Activated CD8-positive, alpha-beta T cell treated with anti-CD3 and anti-CD28 coated beads for 36 hours (primary cell): Measurements from ENCODE around the gene AGAP1. TPM values are rescaled to one million over a fixed set of nuclear protein-coding genes. Genes with fewer than 3 reads are reported as not detected.

Experiments
- ATAC-seq: fragments of 200-7000 bp; cut with Tn5 transposase; one replicate; pipeline ENCODE4 v1.10.0; 2021; ENCODE audit warnings: mild to moderate bottlenecking, moderate library complexity
- CTCF ChIA-PET: fragments of 350-600 bp; sonication (Branson Sonifier 250); formaldehyde crosslinking; loops from one replicate; lab custom pipeline; 2021; ENCODE audit warnings: antibody characterized with exemption; lab: Charles Lee
- POLR2A ChIA-PET: fragments of 350-600 bp; sonication (Branson Sonifier 250); formaldehyde crosslinking; loops from one replicate; lab custom pipeline; 2021; ENCODE audit warnings: antibody characterized with exemption; lab: Charles Lee
- DNase-seq: peaks from one replicate; pipeline ENCODE4 v3.0.0-alpha.2; 2020
- H3K27ac Mint-ChIP-seq: one replicate; pipeline ENCODE4 v1.8.0; 2021; ENCODE audit warnings: mild to moderate bottlenecking, mixed read lengths
- H3K27me3 Mint-ChIP-seq: one replicate; pipeline ENCODE4 v1.8.0; 2021; ENCODE audit warnings: mixed read lengths
- H3K36me3 Mint-ChIP-seq: one replicate; pipeline ENCODE4 v1.8.0; 2021; ENCODE audit warnings: low read depth, mixed read lengths
- H3K4me1 Mint-ChIP-seq: one replicate; pipeline ENCODE4 v1.8.0; 2021; ENCODE audit warnings: low read depth, mixed read lengths
- H3K4me3 Mint-ChIP-seq: one replicate; pipeline ENCODE4 v1.8.0; 2021; ENCODE audit warnings: mild to moderate bottlenecking, moderate library complexity, mixed read lengths
- H3K9me3 Mint-ChIP-seq: one replicate; pipeline ENCODE4 v1.8.0; 2021; ENCODE audit warnings: mixed read lengths
- intact Hi-C: fragments of 100-400 bp; cut with micrococcal nuclease; formaldehyde crosslinking; loops from one replicate; pipeline ENCODE4 v1.10.0; 2022
- total RNA-seq, 2 experiments: library from RNA; stranded (reverse); gene quantifications; one replicate each; pipeline ENCODE4 v1.2.3, GENCODE V29; 2021
- TF ChIP-seq, protein P1 (sequence below): fragments of 200-600 bp; IDR thresholded peaks from one replicate; pipeline ENCODE4 v1.8.0; 2022; ENCODE audit warnings: antibody characterized with exemption, mild to moderate bottlenecking

The AGAP1 gene
- total RNA-seq, 2 experiments from 2014 or later, result 2.5 to 2.9 TPM

DNA sequence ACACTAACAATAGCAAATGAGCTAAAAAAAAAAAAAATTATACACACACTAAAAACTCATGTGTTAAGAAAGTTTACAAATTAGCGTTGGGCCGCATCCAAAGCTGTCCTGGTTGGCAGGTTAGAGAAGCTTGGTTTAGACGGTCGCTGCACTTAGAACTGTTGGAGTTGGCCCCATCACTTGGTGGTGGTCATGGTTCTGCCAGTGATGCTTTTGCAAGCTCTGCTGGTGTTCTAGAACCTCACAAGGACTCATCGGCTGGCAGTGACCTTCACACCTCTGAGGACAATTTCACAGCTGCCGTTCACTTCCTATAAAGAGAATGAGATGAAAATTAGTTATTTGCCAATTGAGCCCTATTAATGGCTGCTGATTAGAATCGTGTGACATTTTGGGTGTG, 229.0 kb downstream of the AGAP1 start:
- DNase-seq (no peak), ATAC-seq (no peak)
- Mint-ChIP-seq H3K27me3 (no peaks in the 10 kb centered on the region), H3K4me3 (no peak overlapping the region), H3K9me3 (no peaks in the 10 kb centered on the region), H3K4me1 (no peaks in the 10 kb centered on the region), H3K36me3 (no peaks in the 10 kb centered on the region), H3K27ac (no peak overlapping the region)
- ChIA-PET CTCF (interaction anchor here (1.6 kb wide), 1 partner anchor 56 kb away, joined by 5 read pairs; no protein-coding TSS in a partner anchor), POLR2A (no interaction called here)
- TF ChIP-seq, protein P1, sequence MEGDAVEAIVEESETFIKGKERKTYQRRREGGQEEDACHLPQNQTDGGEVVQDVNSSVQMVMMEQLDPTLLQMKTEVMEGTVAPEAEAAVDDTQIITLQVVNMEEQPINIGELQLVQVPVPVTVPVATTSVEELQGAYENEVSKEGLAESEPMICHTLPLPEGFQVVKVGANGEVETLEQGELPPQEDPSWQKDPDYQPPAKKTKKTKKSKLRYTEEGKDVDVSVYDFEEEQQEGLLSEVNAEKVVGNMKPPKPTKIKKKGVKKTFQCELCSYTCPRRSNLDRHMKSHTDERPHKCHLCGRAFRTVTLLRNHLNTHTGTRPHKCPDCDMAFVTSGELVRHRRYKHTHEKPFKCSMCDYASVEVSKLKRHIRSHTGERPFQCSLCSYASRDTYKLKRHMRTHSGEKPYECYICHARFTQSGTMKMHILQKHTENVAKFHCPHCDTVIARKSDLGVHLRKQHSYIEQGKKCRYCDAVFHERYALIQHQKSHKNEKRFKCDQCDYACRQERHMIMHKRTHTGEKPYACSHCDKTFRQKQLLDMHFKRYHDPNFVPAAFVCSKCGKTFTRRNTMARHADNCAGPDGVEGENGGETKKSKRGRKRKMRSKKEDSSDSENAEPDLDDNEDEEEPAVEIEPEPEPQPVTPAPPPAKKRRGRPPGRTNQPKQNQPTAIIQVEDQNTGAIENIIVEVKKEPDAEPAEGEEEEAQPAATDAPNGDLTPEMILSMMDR, result no peak
- intact Hi-C loops, result no loop called here

DNA sequence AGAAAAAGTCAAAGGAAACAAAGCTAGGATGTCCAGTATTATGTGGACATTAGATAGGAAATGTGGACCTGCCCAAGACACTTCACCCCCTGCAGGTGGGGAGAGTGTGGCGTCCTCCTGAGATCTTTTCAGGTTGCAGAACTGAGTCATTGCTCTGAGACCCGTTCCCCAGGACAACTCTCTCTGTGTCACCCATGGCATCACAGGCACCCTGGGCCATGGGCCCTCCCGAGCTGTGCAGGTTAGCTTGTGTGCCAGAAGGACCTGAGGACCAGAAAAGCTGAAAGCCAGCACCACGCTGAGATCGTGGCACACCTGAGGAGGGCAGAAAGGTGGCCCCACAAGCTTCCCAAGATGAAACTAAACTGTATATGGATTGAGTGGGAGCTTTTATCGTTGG, 229.5 kb downstream of the AGAP1 start:
- CTCF ChIA-PET, result interaction anchor here (1.6 kb wide), 1 partner anchor 56 kb away, joined by 5 read pairs; no protein-coding TSS in a partner anchor
- no peaks in the 10 kb centered on the region for H3K9me3 Mint-ChIP-seq
- no peaks in the 10 kb centered on the region for H3K27me3 Mint-ChIP-seq
- no peak for DNase-seq
- H3K4me1 Mint-ChIP-seq, result no peaks in the 10 kb centered on the region
- TF ChIP-seq, protein P1, result no peak
- no peak overlapping the region for H3K27ac Mint-ChIP-seq
- no peaks in the 10 kb centered on the region for H3K36me3 Mint-ChIP-seq
- H3K4me3 Mint-ChIP-seq, result no peak overlapping the region
- ATAC-seq, result no peak
- POLR2A ChIA-PET, result no interaction called here
- intact Hi-C loops, result no loop called here

DNA sequence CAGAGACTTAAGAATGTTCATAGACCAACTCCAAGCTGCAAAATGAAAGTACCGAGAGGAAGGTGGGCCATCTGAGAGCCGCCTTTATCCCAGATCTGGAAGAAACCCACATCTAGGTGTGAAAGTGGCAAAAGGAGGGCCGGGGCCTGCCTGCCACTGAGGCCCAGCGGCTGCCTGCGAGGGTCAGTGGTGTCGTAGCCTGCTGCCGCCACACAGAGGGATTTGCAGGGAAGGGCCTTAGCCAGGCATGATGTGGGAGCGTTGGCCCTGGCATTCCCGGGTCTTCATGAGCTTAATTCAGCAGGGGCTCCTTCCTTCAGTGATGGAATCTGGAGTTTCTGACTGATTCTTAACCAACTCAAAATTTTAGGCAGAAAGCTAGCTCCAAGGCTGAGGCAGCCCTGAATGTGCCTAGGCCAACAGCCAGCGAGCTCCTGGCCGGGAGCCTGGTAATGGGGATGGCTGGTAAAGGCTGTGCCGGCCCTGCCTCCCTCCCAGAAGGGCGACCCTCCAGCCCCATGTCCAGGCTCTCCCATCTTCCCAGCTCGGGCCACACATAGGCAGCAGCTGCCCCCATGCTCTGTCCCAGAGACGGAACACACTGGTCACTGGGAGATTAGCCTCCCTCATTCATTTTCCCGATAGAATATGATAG, 230.1 kb downstream of the AGAP1 start:
- Mint-ChIP-seq H3K27me3 (no peaks in the 10 kb centered on the region), H3K4me3 (no peak overlapping the region), H3K9me3 (no peaks in the 10 kb centered on the region), H3K4me1 (no peaks in the 10 kb centered on the region), H3K36me3 (no peaks in the 10 kb centered on the region), H3K27ac (no peak overlapping the region)
- ChIA-PET POLR2A (no interaction called here), CTCF (interaction anchor here (1.6 kb wide), 1 partner anchor 55 kb away, joined by 5 read pairs; no protein-coding TSS in a partner anchor)
- TF ChIP-seq, protein P1, result no peak
- intact Hi-C loops, result no loop called here
- ATAC-seq, result no peak
- no peak for DNase-seq

DNA sequence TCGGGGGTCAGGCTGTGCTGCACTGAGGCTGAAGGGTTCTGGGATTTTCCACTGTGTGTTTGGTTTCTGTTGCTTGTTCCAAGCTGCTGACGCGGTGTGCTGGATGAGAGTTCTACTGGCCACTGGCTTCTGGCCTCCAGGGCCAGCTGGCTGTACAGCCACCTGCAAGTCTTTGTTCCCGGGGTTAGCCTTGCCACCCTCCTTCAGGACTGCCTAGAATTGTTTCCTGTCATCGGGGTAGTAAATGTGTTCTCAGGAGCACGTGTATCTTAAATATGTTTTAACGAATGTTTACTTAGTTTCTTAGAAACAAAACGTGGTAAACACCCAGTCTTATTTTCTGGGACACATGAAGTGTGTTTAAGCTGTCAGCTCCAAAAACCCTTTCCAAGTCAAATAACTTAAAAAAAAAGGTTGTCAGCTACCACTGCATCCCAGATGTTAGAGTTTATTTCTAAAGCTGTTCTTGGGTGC, 231.2 kb downstream of the AGAP1 start:
- Mint-ChIP-seq H3K4me1 (no peaks in the 10 kb centered on the region), H3K36me3 (no peaks in the 10 kb centered on the region), H3K27me3 (no peaks in the 10 kb centered on the region), H3K4me3 (no peak overlapping the region), H3K27ac (no peak overlapping the region), H3K9me3 (no peaks in the 10 kb centered on the region)
- POLR2A ChIA-PET, result no interaction called here
- ATAC-seq (no peak), DNase-seq (no peak)
- intact Hi-C loops, result no loop called here
- CTCF ChIA-PET, result no interaction called here
- TF ChIP-seq, protein P1, result no peak

DNA sequence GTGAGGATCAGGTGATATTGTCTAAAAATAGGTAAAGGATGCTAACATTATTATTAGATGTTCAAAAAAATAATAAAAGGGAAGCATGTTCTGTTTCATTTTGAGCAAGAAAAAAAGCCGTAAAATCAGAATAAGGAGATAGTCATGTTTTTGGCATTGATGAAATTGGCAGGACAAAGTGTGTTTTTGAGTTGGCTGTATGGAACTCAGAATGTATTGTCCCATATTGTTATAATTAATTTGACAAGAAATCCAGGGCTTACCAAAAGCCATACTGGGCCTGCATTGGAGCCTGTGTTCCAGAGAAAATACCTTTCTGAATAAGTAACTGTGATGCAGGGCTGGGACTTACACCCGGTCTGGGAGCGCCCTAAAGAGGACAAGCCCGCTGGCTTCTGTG, 232.0 kb downstream of the AGAP1 start:
- TF ChIP-seq, protein P1, result no peak
- DNase-seq (no peak), ATAC-seq (no peak)
- intact Hi-C loops, result no loop called here
- Mint-ChIP-seq H3K9me3 (no peaks in the 10 kb centered on the region), H3K27ac (no peak overlapping the region), H3K27me3 (no peaks in the 10 kb centered on the region), H3K4me1 (no peaks in the 10 kb centered on the region), H3K4me3 (no peak overlapping the region), H3K36me3 (no peaks in the 10 kb centered on the region)
- POLR2A ChIA-PET, result no interaction called here
- CTCF ChIA-PET, result no interaction called here
